SW480 (cell line): ENCODE data around the gene IRX1.
A peak's percentile ranks its signal among the peaks of the same experiment; 100 is the strongest.

Source experiments
- DNase-seq: peaks from one replicate; pipeline ENCODE4 v3.0.0-alpha.2; 2016; ENCODE audit warnings: low spot score

The IRX1 gene

GRCh38 chr5:3600106-3601060 is 4.8 kb downstream of the IRX1 start:
- DNase-seq, result no peak

DNA sequence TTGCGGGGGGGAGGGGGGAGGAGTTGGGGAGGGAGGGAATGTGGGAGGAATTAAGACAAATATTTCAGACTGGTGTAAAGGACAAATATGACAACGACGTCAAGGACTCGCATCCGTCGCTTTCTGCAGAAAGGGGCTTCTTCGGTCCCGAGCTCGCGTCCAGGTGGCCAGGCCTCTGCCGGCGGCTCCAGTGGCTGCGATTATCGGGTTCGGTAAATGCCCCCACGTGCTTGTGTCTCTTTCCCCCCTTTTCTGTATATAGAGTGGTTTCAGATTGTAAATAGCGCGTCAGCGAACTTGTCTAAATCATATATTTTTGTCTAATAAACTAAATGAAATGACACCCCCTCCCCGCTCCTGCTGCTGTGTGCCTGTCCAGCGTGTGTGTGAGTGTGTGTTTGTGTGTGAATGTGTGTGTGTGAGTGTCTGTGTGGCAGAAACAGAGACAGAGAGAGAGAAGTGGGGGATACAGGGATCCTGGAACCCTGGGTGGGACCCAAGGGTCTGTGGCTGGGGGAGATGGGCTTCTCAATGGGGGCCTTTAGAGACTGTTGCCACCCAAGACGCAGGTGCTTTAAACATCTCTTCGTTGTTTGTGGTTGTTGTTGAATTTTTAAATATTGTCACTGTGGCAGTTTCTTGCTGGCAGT is 5.6 kb downstream of the IRX1 start:
- no peak for DNase-seq

GRCh38 chr5:3601911-3602782 is 6.5 kb downstream of the IRX1 start:
- no peak for DNase-seq

- no peak for DNase-seq
Observed at GRCh38 chr5:3602785-3603502, 7.3 kb downstream of the IRX1 start.

- DNase-seq, result no peak
Observed at GRCh38 chr5:3604501-3604900, 8.9 kb downstream of the IRX1 start.

DNA sequence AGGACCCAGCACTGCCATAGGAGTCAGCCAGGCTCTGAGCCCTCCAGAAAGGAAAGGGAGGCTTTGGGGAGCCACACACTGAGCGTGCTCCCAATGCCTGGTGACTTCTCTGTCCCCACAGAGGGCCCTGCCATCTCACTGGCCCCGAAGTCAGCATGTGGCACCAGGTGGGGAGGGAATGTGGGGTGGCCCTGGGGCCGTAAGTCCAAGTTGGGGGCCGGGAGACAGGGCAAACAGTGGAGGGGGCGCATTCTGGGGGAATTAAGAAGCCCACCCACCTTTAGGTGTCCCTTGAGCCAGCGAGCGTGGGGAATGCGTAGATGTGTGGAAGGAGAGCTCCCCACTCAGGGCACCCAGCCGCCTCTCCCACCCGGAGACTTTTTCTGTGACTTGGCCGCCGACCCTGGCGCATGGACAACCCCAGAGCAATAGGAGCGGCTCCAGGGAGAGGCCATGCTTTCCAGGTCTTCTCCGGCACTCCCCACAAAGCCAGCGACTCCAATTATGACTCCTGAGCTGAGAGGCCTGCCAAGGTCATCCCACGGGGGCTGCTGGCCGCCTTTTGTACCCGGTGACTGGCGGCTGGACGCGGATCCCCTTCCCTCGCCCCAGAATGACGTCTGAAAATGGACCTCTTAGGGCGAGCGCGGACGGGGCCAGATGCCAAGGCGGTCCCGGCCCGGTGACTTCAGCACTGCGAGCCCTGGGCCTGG is 9.8 kb downstream of the IRX1 start:
- no peak for DNase-seq

DNA sequence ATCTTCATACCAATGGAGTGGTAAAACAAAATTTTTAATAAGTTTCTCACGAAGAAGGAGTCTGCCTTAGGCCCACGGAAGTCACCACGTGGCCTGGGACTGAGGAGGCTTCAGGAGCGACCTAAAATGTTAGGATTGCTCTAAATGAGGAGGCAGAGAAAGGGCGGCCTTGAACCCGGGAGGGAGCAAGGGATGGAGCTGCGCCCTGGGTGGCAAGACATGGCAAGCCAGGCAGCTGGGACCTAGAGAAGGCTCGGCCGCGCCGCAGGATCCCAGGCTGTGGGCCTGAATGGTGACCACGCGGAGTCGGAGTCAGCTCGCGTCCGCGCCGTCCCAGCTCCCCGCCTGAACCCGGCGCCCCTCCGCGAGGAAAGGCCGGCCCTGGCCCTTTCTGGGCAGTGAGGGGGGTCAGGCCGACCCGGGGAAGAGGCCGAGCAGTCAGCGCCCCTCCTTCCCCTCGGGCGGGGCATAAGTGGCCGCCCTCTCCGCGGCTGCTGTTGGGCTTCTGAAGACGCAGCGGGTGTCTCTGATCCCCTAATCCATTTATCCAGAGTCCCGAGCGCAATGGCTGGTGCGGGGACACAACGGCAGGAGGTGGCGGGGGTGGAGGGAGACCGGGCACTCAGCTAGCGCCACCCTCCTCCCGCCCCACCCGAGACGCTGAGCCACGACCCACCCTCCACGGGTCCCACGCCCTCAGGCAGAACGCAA is 10.6 kb downstream of the IRX1 start:
- no peak for DNase-seq

DNA sequence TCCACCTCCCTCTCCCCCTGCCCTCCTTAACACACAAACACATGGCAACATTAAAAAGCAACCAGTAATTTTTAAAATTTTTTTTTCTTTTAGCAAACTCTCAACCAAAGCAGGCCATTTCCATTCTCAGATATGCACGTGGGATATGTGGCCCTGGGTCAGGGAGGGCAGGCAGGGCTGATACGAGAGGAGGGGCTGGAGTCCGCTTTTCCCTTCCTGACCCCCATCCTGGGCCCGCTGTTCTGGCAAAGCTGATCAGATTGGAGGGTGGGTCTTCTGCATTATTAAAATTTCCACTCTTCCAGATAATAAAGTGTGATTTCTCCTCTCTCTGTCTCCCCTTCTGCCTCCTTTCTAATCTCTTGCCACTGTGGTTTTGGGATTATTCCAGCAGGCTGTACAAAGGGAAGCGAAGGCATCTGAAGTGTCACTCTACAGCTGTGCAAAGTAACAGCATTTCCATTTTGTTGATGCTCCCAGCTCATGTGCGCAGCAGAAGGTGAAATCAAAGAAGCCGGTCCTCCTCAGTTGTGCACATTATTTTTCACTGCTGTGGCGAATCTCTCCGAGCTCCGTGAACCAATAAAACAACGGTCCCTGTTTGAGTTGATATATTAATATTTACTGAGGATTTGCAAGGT is 12.0 kb downstream of the IRX1 start:
- DNase-seq, result no peak

- DNase-seq, result no peak
Observed at GRCh38 chr5:3609120-3609681, 13.6 kb downstream of the IRX1 start.

GRCh38 chr5:3612591-3613042 is 17.0 kb downstream of the IRX1 start:
- DNase-seq, result no peak

- no peak for DNase-seq
Observed at GRCh38 chr5:3613726-3614125, 18.1 kb downstream of the IRX1 start.

GRCh38 chr5:3615217-3615616 is 19.6 kb downstream of the IRX1 start:
- DNase-seq, result no peak

DNA sequence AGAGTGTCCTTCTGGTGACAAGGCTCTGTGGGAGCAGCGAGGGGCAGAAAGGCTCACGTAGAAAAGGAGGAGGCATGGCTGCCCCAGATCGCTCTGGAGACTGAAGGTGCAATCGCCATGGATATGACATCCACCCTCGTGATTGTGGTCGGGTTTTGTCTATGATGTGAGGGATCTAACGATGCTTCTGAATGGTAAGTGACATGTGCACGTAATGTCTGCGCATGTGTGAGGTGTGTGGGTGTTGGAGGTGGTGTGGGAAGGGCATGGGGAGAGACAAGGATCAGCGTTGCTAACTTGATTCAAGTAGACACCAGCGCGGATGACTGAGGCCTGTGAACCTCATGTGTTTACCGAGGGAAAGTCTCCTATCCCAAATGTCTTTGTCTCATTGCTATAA is 20.2 kb downstream of the IRX1 start:
- DNase-seq, result no peak

DNA sequence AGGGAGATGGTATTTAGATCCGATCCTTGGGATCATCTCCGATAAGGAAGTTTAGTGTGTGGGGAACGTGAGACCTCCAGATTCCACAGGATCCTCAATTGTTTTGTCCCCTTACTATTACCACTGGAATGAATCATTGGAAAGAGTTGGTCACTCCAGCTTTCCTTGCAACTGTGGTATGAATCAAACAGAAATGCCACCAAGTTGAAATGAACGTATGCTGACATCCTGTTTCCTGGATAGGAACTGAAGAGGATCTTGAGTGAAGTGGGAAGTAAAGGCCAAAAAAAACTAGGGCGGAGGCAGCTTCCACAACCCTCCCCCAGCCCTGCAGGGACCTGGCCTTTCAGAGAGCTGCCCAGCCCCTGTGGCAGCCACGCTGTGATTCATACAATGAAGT is 23.9 kb downstream of the IRX1 start:
- no peak for DNase-seq

DNA sequence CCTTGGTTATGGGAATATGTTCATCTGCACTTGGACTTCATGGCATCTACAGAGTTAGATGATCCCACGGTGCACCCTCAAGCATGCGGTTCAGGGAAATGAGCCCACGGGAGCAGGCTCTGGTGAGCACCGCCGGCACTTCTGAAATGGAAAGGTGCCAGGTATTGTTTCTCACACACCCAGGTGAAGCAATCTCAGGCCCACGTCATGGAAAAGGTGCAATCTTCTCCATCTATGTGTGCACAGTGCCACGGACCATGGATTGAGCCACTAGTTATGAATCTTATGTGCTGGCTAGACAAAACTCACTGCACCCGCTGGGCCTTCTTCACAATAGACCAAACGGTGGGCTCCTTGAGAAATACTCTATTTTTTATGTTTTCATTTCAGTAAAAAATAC is 27.3 kb downstream of the IRX1 start:
- DNase-seq, result no peak

GRCh38 chr5:3625626-3626025 is 30.0 kb downstream of the IRX1 start:
- no peak for DNase-seq

DNA sequence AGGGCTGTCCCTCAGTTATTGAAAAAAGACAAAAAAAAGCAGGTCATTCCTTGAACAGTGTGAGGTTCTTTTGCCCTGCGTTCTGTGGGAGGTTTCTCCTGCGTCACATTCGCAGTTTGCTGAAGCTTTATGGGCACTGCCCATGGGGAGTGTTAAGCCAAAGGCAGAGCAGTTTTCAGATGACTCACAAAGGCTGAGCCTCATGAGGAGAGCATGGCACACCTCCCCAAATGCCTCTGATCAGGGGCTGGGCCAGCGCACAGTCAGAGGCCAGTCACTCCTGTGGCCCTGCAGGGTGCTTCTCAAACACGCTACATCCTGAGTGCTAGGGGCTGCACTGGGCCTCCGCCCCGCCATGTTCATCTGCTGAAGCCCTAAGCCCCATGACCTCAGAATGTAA is 38.4 kb downstream of the IRX1 start:
- peak; percentile 46 for DNase-seq

GRCh38 chr5:3639175-3639574 is 43.5 kb downstream of the IRX1 start:
- no peak for DNase-seq

- no peak for DNase-seq
Observed at GRCh38 chr5:3642231-3642630, 46.6 kb downstream of the IRX1 start.

DNA sequence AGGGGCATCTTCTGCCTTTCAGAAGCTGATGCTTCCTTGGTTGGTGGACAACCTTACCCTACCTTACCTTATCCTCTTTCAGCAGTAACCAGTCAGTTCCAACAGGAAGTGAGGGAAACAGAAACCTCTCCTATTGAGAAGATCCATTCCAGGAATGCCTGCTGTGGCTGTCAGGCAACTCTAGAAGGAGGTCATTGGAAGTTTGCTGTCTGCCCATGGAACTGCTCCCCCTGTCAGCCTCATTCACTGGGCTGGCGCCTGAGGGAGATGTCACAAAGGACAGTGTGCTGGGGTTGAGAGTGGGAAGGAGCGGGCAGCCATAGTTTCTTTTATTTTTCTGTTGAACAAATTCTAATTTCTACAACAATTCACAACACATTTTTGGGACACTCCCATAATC is 54.7 kb downstream of the IRX1 start:
- no peak for DNase-seq
